ENCODE measurements around the gene COPA. TPM values are rescaled to one million over a fixed set of nuclear protein-coding genes. Genes with fewer than 3 reads are reported as not detected.

Gene COPA
- total RNA-seq, 2 experiments from 2014 or later = 117 to 118 TPM

GRCh38 chr1:160375788-160376524 is 32.9 kb upstream of the COPA start:
- TF ChIP-seq, protein P1, sequence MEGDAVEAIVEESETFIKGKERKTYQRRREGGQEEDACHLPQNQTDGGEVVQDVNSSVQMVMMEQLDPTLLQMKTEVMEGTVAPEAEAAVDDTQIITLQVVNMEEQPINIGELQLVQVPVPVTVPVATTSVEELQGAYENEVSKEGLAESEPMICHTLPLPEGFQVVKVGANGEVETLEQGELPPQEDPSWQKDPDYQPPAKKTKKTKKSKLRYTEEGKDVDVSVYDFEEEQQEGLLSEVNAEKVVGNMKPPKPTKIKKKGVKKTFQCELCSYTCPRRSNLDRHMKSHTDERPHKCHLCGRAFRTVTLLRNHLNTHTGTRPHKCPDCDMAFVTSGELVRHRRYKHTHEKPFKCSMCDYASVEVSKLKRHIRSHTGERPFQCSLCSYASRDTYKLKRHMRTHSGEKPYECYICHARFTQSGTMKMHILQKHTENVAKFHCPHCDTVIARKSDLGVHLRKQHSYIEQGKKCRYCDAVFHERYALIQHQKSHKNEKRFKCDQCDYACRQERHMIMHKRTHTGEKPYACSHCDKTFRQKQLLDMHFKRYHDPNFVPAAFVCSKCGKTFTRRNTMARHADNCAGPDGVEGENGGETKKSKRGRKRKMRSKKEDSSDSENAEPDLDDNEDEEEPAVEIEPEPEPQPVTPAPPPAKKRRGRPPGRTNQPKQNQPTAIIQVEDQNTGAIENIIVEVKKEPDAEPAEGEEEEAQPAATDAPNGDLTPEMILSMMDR (IDR thresholded peaks at IDR 0.05) = no peak
- POLR2A ChIA-PET = interaction anchor here (0.6 to 1.5 kb wide), 7 partner anchors 9 to 297 kb away, joined by 3 to 4 read pairs (median 3); partner anchors contain the start of gene NHLH1
- intact Hi-C loops (cut with micrococcal nuclease) = loop anchor here (10.0 kb wide), 1 partner anchor 181 kb away; the partner anchor contains the start of gene CASQ1
- DNase-seq (peak; percentile 13), ATAC-seq (peak; percentile 67)
- Mint-ChIP-seq H3K27me3 (no peaks in the 10 kb centered on the region), H3K4me1 (ENCODE audit: low read depth) (peaks cover 11% of the 10 kb centered on the region), H3K36me3 (ENCODE audit: low read depth) (no peaks in the 10 kb centered on the region), H3K27ac (no peak overlapping the region), H3K9me3 (no peaks in the 10 kb centered on the region), H3K4me3 (no peak overlapping the region)
- CTCF ChIA-PET = interaction anchor here (0.6 to 8.5 kb wide), 39 partner anchors 11 to 305 kb away, joined by 3 to 87 read pairs (median 4); partner anchors contain the start of genes CASQ1, CD84 and NHLH1

DNA sequence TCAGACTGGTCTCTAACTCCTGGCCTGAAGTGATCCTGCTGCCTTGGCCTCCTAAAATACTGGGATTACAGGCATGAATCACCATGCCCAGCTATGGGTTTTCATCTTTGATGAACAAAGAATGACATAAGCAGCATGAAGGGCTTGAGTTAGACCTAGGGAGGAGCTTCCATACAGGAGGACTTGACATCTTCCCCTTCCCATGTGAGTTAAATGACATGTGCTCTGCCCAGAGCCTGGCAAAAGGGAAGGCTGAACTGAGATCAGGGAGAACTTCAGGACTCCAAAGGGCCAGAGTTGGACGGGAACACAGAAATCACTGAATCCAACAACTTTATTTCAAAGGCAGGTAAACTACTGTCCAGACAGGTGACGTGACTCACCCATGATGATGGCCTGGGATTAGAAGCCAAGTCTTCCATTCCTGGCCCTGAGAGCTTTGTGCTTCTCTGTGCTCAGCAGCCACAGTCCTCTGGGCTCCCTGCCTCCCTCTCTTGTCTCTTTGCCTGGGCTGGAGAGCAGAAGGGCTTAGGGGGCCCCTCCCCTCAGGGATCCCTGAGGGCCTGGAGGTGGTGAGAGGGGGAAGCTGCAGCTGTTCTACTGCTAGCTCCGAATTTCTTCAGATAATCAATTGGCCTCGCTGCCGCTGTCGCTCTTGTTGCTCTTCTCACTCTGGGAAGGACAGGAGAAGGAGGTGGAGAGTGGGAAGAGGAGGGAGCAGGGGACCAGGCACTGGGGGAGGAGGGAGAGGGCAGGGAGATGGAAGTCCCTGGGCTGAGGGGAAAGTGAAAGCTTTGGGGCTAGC is 31.5 kb upstream of the COPA start:
- ChIA-PET CTCF (interaction anchor here (0.8 to 8.5 kb wide), 4 partner anchors 20 to 183 kb away, joined by 3 to 87 read pairs (median 50); partner anchors contain the start of gene CASQ1), POLR2A (interaction anchor here (0.9 to 1.5 kb wide), 2 partner anchors 7 to 236 kb away, joined by 3 read pairs; partner anchors contain the start of gene NHLH1)
- Mint-ChIP-seq H3K4me3 (no peak overlapping the region), H3K4me1 (ENCODE audit: low read depth) (peaks cover 11% of the 10 kb centered on the region), H3K27me3 (no peaks in the 10 kb centered on the region), H3K9me3 (no peaks in the 10 kb centered on the region), H3K27ac (no peak overlapping the region), H3K36me3 (ENCODE audit: low read depth) (no peaks in the 10 kb centered on the region)
- DNase-seq (no peak), ATAC-seq (no peak)
- TF ChIP-seq, protein P1 (IDR thresholded peaks at IDR 0.05) = no peak
- intact Hi-C loops (cut with micrococcal nuclease) = loop anchor here (10.0 kb wide), 1 partner anchor 180 kb away; the partner anchor contains the start of gene CASQ1

DNA sequence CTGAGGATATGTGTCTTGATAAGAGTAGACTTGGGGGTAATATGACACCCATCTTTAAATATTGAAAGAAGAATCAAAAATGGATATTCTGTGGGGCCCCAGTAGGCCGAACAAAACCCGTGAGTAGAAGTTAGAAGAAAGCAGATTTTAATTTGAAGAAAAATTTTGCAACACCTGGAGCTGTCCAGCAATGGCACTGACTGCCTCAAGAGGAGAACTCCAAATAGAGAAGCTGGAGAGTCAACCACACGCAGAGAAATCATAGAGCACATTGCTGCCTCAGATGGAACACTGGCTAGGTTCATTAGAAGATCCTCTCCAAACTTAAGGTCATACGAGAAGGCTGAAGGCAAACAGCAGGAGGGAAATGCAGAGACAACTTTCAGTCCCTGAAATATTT is 30.6 kb upstream of the COPA start:
- H3K27me3 Mint-ChIP-seq = no peaks in the 10 kb centered on the region
- no peak overlapping the region for H3K4me3 Mint-ChIP-seq
- peaks cover 11% of the 10 kb centered on the region for H3K4me1 Mint-ChIP-seq (ENCODE audit: low read depth)
- ChIA-PET POLR2A (interaction anchor here (0.9 kb wide), 1 partner anchor 237 kb away, joined by 3 read pairs; no protein-coding TSS in a partner anchor), CTCF (interaction anchor here (6.9 to 8.5 kb wide), 2 partner anchors 20 to 83 kb away, joined by 66 to 87 read pairs; no protein-coding TSS in a partner anchor)
- H3K27ac Mint-ChIP-seq = no peak overlapping the region
- TF ChIP-seq, protein P1 (IDR thresholded peaks at IDR 0.05) = no peak
- H3K9me3 Mint-ChIP-seq = no peaks in the 10 kb centered on the region
- ATAC-seq (no peak), DNase-seq (no peak)
- H3K36me3 Mint-ChIP-seq (ENCODE audit: low read depth) = no peaks in the 10 kb centered on the region
- intact Hi-C loops (cut with micrococcal nuclease) = loop anchor here (10.0 kb wide), 1 partner anchor 179 kb away; the partner anchor contains the start of gene CASQ1

DNA sequence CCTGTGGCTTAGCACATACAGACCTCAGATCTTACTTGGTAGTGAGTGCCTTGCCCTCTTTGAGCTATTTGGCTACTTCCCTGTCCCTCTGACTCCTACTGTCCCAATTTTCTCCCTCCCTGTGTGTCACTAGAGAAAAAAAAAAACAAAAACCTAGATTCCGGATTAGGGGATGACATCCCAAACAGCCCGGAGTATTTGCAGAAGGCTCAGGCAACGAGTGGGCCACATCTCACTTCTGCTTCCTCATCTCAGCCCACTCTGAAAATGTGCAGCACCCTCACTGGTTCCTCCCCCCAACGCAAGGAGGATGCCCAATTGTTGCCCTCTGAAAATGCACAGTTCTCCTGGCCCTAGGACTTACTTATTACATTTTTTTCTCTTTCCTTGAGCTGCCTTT is 28.7 kb upstream of the COPA start:
- intact Hi-C loops (cut with micrococcal nuclease) = loop anchor here (10.0 kb wide), 1 partner anchor 177 kb away; the partner anchor contains the start of gene CASQ1
- TF ChIP-seq, protein P1 (IDR thresholded peaks at IDR 0.05) = no peak
- ChIA-PET CTCF (interaction anchor here (1.2 to 8.5 kb wide), 5 partner anchors 18 to 286 kb away, joined by 3 to 87 read pairs (median 6); no protein-coding TSS in a partner anchor), POLR2A (interaction anchor here (1.1 kb wide), 1 partner anchor 14 kb away, joined by 3 read pairs; no protein-coding TSS in a partner anchor)
- H3K36me3 Mint-ChIP-seq (ENCODE audit: low read depth) = no peaks in the 10 kb centered on the region
- H3K27me3 Mint-ChIP-seq = no peaks in the 10 kb centered on the region
- no peak overlapping the region for H3K4me3 Mint-ChIP-seq
- H3K4me1 Mint-ChIP-seq (ENCODE audit: low read depth) = peaks cover 11% of the 10 kb centered on the region
- H3K9me3 Mint-ChIP-seq = no peaks in the 10 kb centered on the region
- no peak overlapping the region for H3K27ac Mint-ChIP-seq
- DNase-seq (no peak), ATAC-seq (no peak)
